Neuron (in vitro differentiated cells): ENCODE data around the gene PEX10.

Experiments used
- H2AFZ ChIP-seq: one replicate; pipeline ENCODE4 v1.6.1; 2013; ENCODE audit warnings: low read depth, mild to moderate bottlenecking, inconsistent platforms, low read length, moderate library complexity
- H3K27me3 ChIP-seq: one replicate; pipeline ENCODE4 v1.6.1; 2013; ENCODE audit warnings: low read length; ENCODE audit not compliant: insufficient read depth
- H3K36me3 ChIP-seq: one replicate; pipeline ENCODE4 v1.6.1; 2013; ENCODE audit warnings: low read length; ENCODE audit not compliant: insufficient read depth
- H3K4me1 ChIP-seq: one replicate; pipeline ENCODE4 v1.6.1; 2013; ENCODE audit warnings: low read length; ENCODE audit not compliant: insufficient read depth
- H3K4me3 ChIP-seq: 2 replicates; pipeline ENCODE4 v1.5.1; 2013; ENCODE audit warnings: mild to moderate bottlenecking, low read length, moderate library complexity
- H3K9me3 ChIP-seq: one replicate; pipeline ENCODE4 v1.6.1; 2013; ENCODE audit warnings: low read length

PEX10 gene

DNA sequence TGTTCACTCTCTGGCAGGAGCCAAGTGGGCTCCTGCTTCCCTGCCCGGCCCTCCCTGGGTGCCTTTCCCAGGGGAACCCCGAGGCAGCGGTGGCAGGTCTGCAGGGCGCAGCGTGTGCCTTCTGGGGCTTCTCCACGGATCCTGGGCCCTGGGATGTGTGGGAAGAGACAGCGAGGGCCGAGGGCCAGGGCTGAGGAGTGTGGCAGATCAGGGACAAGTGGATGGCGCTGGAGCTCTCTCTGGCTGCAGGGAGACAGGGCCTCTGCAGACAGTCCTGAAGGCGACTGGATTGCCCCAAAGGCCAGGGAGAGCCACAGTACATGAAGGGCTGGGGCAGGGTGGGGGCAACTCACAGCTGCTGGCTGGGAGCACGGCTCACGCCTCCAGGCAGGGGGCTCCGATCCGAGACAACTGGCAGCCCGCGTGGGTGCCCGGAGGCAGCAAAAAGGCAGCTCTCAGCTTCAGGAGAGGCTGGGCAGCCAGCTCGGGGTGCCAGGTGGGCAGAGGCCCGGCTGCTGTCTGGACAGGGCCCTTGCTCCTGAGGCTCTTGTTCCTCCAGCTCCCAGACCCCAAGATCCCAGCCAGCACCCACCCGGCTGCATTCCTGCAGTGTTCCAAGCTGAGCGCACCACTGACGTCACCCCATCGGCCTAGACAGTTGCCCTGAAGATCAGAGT, 37.0 kb downstream of the PEX10 start:
- H3K27me3 ChIP-seq, result no peaks in the 10 kb centered on the region
- peaks cover 7% of the 10 kb centered on the region for H3K36me3 ChIP-seq
- peaks cover 2% of the 10 kb centered on the region for H3K9me3 ChIP-seq
- no peak overlapping the region for H2AFZ ChIP-seq
- H3K4me3 ChIP-seq, result no peak overlapping the region
- H3K4me1 ChIP-seq, result peaks cover 6% of the 10 kb centered on the region

DNA sequence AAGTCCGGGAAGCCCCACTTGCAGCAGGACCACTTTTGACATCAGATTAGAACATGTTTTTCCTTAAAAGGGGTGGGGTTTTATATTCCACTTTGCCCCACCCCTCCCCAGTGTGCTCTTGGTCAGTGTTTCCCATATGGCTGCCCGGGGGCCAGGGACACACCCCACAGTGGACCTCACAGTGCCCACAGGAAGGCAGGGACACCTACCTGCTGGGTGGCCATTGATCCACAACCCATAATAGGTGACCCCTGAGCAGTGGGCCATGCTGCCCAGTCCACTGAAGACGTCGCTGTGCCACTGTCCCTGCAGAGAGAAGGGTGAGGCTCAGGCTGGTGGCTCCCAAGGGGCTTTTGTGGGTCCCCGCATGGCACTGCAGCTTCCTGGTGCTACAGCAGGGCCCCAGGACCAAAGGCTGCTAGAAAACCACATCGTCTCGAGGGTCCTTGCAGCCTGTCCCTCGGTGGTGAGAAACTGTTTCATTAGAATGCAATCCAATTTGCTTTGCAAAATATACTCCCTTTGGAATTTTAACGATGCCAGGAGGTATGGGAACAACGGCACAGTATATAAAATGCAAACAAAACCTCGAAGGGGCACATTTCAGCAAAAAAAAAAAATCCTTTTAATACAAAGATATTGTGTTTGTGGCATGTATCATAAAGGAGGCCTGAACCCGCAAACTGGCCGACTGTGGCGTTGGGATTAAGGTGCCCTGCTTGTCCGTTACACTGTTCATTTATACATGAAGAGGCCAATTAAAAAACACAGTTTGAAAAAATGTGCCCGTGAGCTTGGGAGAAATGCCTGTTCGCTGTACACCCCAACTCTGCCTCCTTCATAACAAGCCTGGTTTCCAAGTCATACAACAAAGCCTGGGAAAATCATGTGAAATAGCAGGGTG, 37.9 kb downstream of the PEX10 start:
- no peak overlapping the region for H2AFZ ChIP-seq
- peaks cover 10% of the 10 kb centered on the region for H3K36me3 ChIP-seq
- H3K4me1 ChIP-seq, result peaks cover 6% of the 10 kb centered on the region
- peaks cover 2% of the 10 kb centered on the region for H3K9me3 ChIP-seq
- no peak overlapping the region for H3K4me3 ChIP-seq
- H3K27me3 ChIP-seq, result no peaks in the 10 kb centered on the region

DNA sequence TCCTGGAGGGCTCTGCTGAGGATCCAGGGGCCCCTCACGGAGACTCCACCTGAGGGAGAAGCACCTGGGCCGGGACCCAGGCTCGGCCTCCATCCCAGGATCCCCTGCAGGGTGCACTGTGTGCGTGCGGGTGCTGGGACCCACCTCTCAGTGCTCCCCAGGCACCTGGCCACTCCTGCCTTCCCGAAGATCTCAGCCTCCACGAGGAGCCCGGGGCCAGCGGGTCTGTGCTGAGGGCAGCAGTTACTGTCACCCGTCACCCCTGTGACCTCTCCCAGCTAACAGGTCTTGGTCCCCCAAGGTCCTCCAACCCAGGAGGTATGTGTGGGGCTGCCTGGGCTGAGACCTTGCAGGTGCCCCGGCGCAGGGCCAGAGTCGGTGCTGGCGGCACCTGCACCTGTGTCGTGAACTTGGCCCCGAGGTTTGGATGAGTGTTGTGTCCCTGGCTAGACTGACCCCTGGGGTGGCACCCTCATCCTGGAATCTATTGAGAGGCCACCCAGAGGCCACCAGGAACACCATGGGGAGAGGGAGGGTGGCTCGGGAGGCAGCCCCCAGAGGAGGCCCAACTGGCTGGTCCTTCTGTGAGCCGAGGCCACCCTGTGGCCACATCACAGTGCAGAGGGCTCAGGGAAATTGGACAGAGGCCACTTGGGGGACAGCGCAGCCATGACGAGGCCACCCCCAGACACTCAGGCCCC, 38.7 kb downstream of the PEX10 start:
- Histone ChIP-seq H3K36me3 (peaks cover 10% of the 10 kb centered on the region), H3K4me3 (no peak overlapping the region), H3K9me3 (peaks cover 2% of the 10 kb centered on the region), H3K27me3 (no peaks in the 10 kb centered on the region), H2AFZ (no peak overlapping the region), H3K4me1 (peaks cover 6% of the 10 kb centered on the region)

DNA sequence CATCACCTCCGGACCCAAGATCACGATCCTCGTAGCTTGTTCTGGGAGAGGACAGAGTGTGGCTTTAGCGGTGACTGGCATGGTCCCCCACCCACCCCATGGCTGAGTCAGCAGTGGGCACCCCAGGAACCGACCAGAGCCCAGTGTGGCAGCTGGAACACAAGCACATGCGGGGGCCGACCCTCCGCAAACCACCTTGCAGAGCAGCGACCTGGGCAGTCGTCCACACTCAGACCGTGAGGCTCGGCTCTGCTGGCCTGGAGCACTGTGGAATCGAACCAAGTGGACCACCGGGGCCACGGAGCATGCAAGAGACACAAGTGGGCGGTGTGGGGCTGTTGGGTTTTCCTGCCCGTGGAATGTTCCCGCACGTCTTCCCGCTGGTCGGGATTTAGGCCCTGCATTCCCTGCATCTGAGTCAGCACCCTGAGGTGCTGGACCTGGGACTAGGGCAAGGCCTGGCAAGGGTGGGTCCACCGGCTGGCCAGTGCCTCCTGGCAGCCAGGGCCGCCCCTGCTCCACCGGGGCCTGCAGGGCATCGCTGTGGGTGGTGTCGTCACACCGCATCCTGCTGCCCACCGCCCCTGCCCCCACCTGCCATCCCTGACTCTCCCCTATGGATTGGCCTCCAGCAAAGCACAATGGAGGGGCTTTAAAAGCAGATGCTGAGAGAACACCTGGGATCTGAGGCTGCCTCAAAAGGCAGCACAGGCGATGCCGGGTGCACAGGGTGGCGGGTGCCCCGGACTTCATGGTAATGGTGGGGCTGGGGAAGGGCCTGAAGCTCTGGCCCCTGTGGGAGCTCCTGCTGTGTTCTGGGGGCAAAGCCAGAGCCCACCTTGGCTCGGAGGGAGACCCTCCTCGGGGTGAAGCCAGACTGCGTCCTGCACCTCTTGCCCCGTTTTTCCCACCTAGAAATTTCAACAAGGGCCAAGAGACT, 39.5 kb downstream of the PEX10 start:
- no peak overlapping the region for H3K4me3 ChIP-seq
- H3K27me3 ChIP-seq, result no peaks in the 10 kb centered on the region
- peaks cover 7% of the 10 kb centered on the region for H3K9me3 ChIP-seq
- no peak overlapping the region for H2AFZ ChIP-seq
- peaks cover 6% of the 10 kb centered on the region for H3K4me1 ChIP-seq
- H3K36me3 ChIP-seq, result peaks cover 16% of the 10 kb centered on the region

DNA sequence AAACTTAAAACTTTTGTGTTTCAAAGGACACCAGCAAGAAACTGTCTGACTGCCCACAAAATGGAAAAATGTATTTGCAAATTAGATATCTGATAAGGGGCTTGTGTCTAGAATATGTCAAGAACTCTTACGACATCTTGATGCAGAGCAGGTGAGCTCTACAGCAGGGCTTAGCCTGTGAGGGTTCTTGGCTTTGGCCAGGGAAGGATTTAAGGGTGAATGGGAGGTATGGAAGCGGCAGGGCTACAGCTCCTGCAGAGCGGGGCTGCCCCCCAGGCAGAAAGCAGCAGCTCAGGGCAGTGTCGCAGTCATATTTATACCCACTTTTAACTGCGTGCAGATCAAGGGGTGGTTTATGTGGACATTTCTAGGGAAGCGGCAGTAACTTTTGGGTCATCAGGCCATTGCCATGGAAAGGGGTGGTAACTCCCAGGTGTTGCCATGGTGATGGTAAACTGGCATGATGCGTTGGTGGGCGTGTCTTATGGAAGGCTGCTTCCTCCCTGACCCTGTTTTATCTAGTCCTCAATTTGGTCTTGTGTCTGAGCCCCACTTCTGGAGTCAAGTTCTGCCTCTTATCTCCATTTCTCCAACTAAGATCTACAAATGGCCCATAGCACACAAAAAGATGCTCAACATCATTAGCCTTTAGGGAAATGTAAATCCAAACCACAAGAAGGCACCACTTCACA, 44.2 kb downstream of the PEX10 start:
- Histone ChIP-seq H3K4me3 (no peak overlapping the region), H2AFZ (no peak overlapping the region), H3K36me3 (peaks cover 17% of the 10 kb centered on the region)

DNA sequence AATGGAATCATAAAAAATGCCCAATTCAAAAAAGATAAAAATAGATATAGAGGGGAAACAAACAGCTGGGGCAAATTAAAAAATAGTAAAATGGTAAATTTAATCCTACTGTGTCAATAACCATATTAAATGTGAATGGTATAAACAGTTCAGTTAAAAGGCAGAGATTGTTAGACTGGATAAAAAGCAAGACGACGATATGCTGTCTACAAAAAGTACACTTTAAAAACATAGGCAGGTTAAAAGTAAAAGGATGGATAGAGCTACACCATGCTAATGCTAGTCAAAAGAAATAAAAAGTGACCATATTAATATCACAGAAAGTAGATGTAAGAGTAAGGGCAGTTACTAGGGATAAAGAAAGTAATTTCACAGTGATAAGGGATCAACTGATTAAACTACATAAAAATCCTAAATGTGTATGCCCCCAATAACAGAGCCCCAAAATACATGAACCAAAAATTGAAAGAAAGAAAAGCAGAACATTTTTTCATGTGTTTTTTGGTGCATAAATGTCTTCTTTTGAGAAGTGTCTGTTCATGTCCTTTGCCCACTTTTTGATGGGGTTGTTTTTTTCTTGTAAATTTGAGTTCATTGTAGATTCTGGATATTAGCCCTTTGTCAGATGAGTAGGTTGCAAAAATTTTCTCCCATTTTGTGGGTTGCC, 48.4 kb downstream of the PEX10 start:
- Histone ChIP-seq H3K4me1 (no peaks in the 10 kb centered on the region), H3K9me3 (peaks cover 9% of the 10 kb centered on the region), H2AFZ (no peak overlapping the region), H3K27me3 (no peaks in the 10 kb centered on the region), H3K4me3 (no peak overlapping the region), H3K36me3 (peaks cover 7% of the 10 kb centered on the region)

More for the DNA sequence above, 44.2 kb downstream of the PEX10 start:
- Histone ChIP-seq H3K9me3 (peaks cover 11% of the 10 kb centered on the region), H3K4me1 (no peaks in the 10 kb centered on the region), H3K27me3 (no peaks in the 10 kb centered on the region)

DNA sequence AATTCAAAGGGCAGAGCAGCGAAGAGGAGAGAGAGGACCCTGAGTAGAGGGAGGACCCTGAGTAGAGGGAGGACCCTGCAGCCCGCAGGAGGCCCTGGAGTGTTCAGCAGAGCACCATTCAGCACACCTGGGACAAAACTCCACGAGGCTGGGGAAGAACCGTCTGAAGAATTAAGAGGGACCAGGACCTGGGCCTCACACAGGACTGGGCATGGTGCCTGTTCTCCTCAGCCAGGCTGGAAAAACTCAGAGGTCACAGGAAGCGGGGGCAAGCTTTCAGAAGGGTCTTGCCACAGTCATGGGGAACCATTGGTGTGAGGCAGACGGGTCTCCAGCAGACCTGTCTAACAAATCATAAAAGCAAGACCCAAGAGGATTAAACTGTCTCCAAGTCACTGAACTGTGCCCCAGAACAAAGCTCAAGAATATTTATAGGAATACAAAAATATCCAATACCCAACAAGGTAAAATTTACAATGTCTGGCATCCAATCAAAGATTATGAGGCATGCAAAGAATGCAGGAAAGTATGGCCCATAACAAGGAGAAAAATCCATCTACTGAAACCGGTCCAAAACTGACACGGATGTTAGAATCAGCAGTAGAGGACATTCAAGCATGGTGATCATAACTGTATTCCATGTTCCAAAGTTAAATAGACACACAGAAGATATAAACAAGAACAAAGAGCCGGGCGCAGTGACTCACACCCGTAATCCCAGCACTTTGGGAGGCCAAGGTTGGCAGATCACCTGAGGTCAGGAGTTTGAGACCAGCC, 51.6 kb downstream of the PEX10 start:
- Histone ChIP-seq H3K4me3 (no peak overlapping the region), H3K9me3 (peaks cover 3% of the 10 kb centered on the region), H3K36me3 (no peaks in the 10 kb centered on the region), H3K27me3 (no peaks in the 10 kb centered on the region), H3K4me1 (no peaks in the 10 kb centered on the region), H2AFZ (no peak overlapping the region)

DNA sequence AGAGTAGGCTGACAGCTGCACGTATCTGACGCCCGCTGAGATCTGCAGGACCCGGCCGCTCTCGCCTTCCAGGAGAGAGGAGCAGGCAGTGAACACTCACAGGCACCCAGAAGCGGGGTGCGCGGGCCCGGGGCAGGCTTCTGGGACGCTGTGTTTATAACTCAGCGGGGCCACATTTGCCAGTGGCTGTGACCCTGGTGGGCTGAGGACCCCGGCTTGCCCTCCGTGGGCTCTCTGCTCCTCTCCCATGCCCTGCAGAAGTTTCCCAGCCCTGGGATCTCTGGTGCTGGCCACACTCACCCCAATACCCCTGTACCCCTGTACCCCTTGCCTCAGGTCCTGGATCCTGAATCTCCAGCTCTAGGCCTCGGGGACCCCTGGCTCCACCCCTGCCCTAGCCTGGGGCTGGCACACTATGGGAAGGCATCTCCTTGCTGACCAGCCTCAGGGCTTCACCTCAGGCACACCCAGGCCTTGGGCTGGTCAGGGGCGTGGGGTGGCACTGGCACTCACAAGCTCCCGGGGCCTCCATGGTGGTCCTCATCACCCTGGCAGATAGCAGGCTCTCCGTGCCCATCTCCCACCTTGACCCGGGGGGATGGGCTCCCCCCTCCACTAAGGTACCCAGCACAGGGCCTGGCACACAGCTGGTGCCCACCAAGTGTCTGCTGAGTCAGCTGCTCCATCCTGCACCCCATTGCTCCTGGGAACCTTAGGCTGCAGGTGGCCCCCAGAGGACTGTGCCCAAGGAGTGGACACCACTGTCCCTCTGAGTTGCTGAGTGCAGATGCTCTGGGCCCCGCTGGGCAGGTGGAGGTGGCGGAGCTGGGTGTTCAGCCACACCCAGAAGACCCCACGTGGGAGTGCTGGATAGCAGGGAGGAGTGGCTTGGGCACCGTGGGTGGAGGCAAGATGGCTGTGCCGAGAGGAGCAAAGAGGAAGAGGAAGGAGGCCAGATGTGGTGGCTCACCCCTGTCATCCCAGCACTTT, 53.4 kb downstream of the PEX10 start:
- Histone ChIP-seq H3K4me1 (no peaks in the 10 kb centered on the region), H3K9me3 (peaks cover 1% of the 10 kb centered on the region), H3K36me3 (no peaks in the 10 kb centered on the region), H3K27me3 (no peaks in the 10 kb centered on the region), H2AFZ (no peak overlapping the region), H3K4me3 (no peak overlapping the region)

DNA sequence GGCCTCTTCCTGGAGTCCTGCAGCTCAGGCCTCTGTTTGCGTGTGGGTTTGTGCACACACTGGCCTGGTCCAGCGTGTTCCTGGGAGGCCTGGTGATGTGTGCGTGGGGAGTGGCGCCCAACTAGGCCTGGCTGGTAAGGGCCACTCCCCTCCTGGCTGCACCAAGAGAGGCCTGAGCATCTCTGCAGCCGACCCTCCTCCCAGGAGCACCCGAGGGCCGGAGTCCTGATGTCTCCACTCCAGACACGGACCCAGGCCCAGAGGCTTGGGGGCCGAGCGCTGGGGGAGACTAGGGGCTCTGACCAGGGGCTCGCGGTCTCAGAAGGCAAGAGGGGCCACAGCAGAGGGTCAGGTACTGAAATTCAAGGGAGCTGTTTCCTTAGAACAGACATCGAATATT, 54.3 kb downstream of the PEX10 start:
- no peaks in the 10 kb centered on the region for H3K36me3 ChIP-seq
- no peaks in the 10 kb centered on the region for H3K4me1 ChIP-seq
- H2AFZ ChIP-seq, result no peak overlapping the region
- H3K27me3 ChIP-seq, result no peaks in the 10 kb centered on the region
- H3K4me3 ChIP-seq, result no peak overlapping the region
- no peaks in the 10 kb centered on the region for H3K9me3 ChIP-seq
